GM08714 (cell line): ENCODE data around the gene PGF.

Experiments used
- H3K4me3 ChIP-seq: fragments of 200-500 bp; sonication (Bioruptor generic); 2 replicates; pipeline ENCODE4 v1.5.1; 2014; ENCODE audit warnings: mild to moderate bottlenecking, low read length, inconsistent platforms
- ZNF274 ChIP-seq: IDR thresholded peaks from 2 replicates; pipeline ENCODE4 v1.6.1; 2012; ENCODE audit warnings: mild to moderate bottlenecking, low read depth, low read length

PGF gene

DNA sequence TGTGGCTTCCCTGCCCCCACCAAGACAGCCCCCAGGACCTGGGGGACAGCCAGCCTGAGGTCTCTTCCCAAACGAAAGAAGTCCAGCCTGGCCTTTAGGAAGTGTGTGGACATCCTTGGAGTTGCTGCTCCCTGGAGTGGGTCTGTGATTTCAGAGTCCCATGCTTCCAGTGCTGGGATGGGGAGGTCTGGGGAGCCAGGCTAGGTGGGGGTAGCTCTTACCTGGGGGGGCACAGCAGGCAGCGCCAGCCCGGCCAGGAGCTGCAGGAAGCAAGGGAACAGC lies 509 bp downstream of the PGF start:
- H3K4me3 ChIP-seq: peak overlapping the region; percentile 36; the same call in 1 of the 2 replicates
- TF ChIP-seq ZNF274: no peak

GRCh38 chr14:74954232-74954946 lies 1.0 kb downstream of the PGF start:
- no peak overlapping the region for H3K4me3 ChIP-seq
- no peak for TF ChIP-seq ZNF274

GRCh38 chr14:74953686-74954085 lies 1.7 kb downstream of the PGF start:
- H3K4me3 ChIP-seq: no peak overlapping the region
- TF ChIP-seq ZNF274: no peak

DNA sequence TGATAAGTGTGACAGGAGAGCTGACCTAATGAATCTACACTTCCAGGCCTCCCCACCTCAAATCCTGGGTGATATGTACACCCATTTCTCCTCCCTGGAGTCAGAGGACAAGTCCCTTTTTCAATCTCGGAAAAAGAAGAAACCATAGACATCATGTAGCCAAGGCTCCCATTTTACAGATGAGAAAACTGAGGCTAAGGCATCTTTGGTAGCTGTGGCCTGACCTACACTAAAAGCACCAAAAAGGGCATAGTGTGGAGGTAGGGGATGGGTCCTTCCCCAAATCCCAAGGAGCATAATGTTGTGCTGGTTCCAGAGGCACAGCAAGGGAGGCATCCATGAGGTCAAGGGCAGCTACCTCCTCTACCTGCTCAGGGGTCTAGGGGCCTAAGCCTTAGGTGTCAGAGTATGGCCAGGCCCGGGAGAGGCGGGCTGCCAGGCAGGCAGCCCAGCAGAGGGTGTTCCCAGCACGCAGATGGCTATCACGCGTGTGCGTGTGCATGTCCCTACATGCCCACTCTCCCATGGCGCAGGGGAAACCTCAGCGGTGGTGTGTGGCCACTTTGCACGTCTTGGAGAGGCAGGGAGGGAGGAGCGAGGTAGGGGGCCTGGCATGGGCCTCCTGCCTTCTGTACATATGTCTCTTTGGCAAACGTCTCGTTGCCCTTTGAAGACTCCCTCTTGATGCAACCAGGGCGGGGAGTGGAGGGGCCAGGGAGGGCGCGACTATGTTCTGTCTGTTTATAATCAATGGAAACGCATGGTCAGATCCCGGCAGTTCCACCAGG lies 2.5 kb downstream of the PGF start:
- TF ChIP-seq ZNF274: no peak
- no peak overlapping the region for H3K4me3 ChIP-seq

DNA sequence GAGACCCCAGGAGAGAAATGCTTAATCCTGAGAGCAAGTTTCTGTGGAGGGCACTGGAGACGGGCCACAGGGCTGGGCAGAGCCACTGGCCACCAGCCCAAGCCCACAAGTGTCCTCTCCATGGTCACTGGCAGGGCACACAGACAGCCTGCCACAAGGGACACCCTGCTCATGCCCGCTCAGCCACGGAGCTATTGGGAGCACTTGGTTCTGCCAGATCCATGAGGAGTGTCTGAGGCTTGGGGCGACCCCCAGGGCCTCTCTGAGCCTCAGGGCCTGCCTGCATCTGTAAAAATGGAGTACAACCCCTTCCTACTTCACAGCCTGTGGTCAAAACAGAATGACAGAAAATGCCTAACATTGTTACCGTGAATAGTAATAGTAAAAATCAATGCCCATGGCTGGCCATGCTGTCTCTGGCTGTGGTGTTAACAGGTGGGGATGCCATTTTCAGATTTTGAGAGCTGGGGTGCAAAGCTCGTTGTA lies 3.2 kb downstream of the PGF start:
- TF ChIP-seq ZNF274: no peak
- H3K4me3 ChIP-seq: no peak overlapping the region

DNA sequence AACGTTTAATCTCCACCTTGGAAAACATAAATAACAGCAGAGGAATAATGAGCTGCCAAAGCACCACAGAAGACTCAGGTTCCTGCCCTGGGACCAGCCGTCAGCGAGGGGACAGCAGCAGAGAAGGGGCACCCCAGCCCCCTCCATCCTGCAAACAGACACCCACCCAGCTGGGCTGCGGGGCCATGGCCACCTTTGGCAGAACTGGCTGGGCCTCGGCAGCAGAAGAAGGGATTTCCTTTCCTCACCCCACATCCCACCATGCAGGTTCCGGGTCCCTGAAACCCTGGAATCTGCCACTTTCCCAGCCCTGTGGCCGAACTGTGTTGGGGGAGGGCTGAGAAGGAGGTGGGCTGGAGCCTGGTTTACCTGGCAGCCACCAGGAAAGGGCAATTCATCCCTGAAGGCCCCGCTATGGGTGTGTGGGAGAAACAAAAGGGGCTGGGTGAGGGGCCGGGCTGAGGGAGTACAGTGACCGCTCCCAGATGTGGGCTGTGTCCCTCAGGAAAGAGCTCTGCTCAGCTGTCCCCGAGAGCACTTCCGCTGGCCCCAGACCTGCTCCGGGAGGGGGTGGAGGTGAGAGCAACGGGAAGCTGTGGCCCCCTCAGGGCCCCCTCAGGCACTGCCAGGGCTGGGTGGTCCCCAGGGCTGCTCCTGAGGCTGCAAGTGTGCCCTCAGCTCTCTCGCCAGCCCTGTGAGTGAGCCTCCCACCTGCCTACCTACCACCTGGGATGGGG lies 3.8 kb downstream of the PGF start:
- no peak for TF ChIP-seq ZNF274
- no peak overlapping the region for H3K4me3 ChIP-seq

- H3K4me3 ChIP-seq: no peak overlapping the region
- no peak for TF ChIP-seq ZNF274
These were observed 4.5 kb downstream of the PGF start for GRCh38 chr14:74950795-74951442.

DNA sequence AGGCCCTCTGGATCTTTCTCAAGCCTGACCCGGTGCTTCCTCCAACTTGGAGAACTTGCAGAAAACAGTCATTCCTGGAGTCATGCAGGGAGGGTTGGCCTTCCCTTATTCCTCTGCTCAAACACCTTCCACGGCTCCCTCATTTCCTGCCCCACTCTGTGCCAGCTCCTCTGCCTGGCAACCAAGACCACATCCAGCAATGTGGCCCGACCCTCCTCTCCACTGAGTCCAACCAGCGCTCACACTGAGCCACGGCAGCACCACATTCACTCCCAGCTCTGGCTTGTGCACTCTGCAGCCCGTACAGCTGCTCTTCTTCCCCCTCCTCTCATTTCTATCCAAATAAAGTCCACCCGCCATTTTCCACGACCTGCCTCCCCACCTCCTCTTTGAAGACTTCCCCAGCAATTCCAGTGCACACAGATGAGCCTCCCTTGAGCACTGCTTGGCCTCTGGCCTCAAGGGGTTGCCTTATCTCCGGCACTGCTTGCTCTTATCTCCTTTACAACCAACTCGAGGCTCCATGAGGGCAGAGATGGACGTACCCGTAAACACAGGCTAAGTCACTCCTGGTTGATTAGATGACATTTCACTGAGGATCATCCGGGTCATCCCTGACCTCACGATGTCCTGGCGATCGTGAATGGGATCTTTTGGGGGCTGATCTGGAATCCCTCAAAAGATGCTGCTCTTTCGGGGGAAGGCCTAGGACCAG lies 5.4 kb downstream of the PGF start:
- TF ChIP-seq ZNF274: no peak
- H3K4me3 ChIP-seq: no peak overlapping the region

GRCh38 chr14:74949191-74949601 lies 6.2 kb downstream of the PGF start:
- no peak for TF ChIP-seq ZNF274
- no peak overlapping the region for H3K4me3 ChIP-seq

DNA sequence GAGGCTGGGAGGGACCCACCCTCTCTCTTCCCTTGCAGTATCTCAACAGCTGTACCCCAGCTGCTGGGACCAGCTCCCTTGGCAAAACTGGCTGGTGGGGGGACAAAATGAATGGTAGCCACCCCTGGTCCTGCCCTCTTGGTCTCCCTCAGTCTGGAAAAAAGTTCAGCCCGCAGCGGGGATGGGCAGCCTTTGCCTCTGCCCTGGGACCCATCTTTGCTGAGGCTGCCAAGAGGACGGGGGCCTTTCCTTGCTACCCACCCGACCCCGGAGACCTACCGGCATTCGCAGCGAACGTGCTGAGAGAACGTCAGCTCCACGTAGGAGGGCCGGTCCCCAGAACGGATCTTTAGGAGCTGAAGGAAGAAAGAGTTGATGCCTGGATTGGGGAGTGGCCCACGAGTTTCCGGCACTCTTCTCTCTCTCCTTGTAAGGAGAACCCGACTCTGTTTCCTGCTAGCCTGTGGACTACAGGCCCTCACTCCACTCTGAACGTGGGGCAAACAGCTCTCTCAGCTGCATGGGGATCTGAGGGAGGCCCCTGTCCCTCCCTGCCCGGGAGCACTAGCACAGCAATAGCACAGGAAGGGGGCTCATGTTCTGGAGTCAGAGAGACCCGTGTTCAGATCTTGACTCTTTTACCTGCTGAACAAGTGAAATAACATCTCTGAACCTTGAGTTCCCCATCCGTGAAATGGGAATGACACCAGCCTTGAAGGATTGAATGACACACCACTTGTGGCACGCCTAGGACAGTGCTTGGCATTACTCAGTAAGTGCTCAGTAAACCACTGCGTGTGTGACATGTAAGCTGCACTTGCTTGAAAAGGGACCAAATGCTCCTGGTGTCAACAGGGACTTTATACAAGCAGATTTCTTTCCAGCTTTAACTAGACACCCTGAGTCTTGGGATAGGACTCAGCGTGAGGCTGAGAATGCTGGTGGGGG lies 6.9 kb downstream of the PGF start:
- no peak overlapping the region for H3K4me3 ChIP-seq
- TF ChIP-seq ZNF274: no peak

DNA sequence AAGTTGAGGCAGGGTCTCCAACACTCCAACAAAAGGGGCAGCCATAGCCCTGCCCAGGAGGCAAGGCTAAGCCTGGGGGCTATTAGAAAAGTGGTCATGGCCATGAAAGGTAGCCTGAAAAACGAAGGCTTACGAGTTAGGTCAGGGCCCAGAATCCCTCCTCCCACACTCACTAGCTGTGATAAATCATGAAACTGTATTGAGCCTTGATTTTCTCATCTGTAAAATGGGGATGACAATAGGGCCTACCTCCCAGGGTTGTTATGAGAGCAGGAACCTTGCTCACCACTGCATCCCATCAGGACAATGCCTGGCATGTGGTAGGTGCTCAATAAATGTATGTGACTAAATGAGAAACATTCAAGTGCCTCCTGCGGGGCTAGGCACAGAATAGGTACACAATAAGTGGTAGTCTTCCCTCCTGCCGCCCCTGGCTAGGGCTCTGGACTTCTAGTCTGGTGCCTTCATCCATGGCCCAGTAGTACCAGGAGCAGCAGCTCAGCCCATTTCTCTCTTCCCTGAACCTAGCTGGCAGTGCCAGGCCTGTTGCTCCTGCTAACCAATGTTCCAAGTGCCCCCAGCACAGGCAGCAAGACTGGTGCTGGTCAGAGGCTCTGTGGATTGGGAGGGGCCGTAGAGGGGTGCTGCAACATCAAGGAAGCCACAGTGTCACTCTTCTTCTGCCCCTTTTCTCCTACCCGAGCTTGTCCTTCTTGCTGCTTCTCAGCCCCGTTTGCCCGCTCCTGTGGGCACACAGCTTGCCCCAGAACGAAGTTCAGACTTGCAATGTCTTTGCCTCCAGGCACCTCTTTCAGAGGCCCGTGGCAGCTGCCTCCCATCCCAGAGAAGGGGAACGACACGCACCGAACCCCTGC lies 7.8 kb downstream of the PGF start:
- TF ChIP-seq ZNF274: no peak
- no peak overlapping the region for H3K4me3 ChIP-seq
